GM13977 (cell line): Measurements from ENCODE around the gene DUSP8.
A peak's percentile ranks its signal among the peaks of the same experiment; 100 is the strongest.

Experiments used
- DNase-seq: peaks from one replicate; pipeline ENCODE4 v3.0.0; 2012; ENCODE audit warnings: low spot score
- in situ Hi-C: fragments of 300-500 bp; cut with MboI; formaldehyde crosslinking; loops from one replicate; pipeline ENCODE4 v1.12.0; 2022; ENCODE audit warnings: low sequenced_read_pairs, low pct_unique_long_range_greater_than_20kb, mixed read lengths, inconsistent platforms; ENCODE audit not compliant: unreplicated experiment
- TF ChIP-seq, protein P1 (sequence below): IDR thresholded peaks from 2 replicates; pipeline ENCODE4 v1.5.1; 2012; ENCODE audit warnings: mild to moderate bottlenecking, control low read depth; ENCODE audit not compliant: insufficient read depth; ENCODE audit errors: extremely low read depth, missing control alignments

Gene DUSP8

DNA sequence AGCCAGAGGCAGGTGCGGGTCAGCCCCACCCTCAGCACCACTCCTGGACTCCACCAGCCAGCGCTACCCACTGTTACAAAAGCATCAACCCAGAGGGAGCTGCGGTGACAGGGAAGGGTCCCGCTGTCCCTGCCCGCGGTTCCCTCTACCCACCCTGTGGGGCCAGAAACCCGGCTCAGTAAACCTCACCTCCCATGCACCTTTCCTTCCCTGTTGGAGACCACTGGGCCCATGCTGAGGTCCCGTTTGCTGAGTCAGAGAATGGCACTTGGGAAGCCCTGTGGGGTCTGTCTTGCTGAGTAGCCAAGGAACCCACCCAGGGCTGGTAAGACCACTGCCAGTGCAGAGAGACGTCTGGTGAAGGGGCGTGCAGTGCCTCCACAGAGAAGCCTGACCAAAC is 43.4 kb downstream of the DUSP8 start:
- no peak for DNase-seq

DNA sequence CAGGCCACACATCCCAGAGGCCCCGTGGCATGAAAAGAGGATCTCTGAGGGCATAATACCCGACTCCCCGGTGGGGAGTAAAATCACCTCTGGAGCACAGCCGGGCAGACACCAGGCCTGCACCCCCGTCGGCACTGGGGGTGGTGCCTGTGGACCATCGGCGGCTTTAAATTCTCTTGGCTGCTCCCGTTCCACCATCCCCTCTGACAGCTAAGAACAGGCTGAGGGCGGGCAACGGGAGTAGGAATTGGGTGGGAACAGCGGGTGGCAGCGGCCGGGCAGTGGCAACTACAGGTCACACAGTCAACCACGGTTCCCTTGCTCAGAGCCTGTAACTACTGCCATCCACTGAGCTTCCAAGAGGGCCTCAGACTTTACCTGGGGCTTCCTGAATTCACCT is 45.3 kb downstream of the DUSP8 start:
- in situ Hi-C loops, result no loop called here
- DNase-seq, result no peak
- TF ChIP-seq, protein P1, sequence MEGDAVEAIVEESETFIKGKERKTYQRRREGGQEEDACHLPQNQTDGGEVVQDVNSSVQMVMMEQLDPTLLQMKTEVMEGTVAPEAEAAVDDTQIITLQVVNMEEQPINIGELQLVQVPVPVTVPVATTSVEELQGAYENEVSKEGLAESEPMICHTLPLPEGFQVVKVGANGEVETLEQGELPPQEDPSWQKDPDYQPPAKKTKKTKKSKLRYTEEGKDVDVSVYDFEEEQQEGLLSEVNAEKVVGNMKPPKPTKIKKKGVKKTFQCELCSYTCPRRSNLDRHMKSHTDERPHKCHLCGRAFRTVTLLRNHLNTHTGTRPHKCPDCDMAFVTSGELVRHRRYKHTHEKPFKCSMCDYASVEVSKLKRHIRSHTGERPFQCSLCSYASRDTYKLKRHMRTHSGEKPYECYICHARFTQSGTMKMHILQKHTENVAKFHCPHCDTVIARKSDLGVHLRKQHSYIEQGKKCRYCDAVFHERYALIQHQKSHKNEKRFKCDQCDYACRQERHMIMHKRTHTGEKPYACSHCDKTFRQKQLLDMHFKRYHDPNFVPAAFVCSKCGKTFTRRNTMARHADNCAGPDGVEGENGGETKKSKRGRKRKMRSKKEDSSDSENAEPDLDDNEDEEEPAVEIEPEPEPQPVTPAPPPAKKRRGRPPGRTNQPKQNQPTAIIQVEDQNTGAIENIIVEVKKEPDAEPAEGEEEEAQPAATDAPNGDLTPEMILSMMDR, result no peak

More for the DNA sequence above, 43.4 kb downstream of the DUSP8 start:
- in situ Hi-C loops, result no loop called here
- TF ChIP-seq, protein P1, result no peak

DNA sequence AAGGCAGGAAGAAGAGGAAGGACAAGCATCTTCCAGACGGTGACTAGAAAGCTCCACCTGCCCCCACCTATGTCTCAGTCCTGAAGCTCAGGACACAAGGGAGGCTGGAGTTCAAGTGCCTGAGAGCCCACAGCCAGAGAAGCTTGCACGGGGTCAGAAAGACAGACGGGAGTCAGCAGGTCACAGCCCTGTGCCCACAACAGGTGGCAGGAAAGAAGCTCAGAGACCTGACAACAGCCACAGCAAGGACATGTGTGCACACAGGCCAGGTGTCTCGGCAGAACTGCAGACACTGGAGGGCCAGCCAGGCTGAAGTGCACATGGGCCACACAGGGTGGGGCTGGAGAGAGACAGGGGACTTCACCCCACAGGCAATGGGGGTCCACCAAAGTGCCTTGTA is 48.3 kb downstream of the DUSP8 start:
- TF ChIP-seq, protein P1, result no peak
- in situ Hi-C loops, result no loop called here
- DNase-seq, result no peak

- DNase-seq, result no peak
- TF ChIP-seq, protein P1, result no peak
- in situ Hi-C loops, result no loop called here
These were observed 49.0 kb downstream of the DUSP8 start for GRCh38 chr11:1523077-1523476.

DNA sequence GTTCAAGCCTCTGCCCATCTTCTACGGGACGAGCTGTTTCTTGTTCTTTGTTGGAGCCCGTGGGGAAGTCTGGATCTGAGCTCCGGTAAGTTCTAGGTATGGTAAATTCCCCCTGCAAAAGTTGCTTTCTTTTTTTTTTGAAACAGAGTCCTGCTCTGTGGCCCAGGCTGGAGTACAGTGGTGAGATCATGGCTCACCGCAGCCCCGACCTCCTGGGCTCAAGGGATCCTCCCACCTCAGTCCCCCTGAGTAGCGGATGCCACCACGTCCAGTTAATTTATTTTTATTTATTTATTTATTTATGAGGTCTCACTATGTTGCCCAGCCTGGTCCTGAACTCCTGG is 50.0 kb downstream of the DUSP8 start:
- in situ Hi-C loops, result no loop called here
- TF ChIP-seq, protein P1, result no peak
- DNase-seq, result no peak

GRCh38 chr11:1521382-1522080 is 50.5 kb downstream of the DUSP8 start:
- peak; percentile 85 for DNase-seq
- TF ChIP-seq, protein P1, result no peak
- in situ Hi-C loops, result no loop called here
